Ovary (tissue), 3 donors: Measurements from ENCODE around the gene EIF6.

ENCODE experiments used
- POLR2A ChIP-seq: fragments of 450-650 bp; IDR thresholded peaks from one replicate; pipeline ENCODE4 v1.6.1; 2017; ENCODE audit warnings: antibody characterized with exemption, mild to moderate bottlenecking, moderate library complexity
- TF ChIP-seq, protein P1 (sequence below), 3 donors: fragments of 450-650 bp in 2 of 3; fragments of 200-600 bp in 1 of 3; IDR thresholded peaks; one replicate each; pipeline versions ENCODE4 v1.5.1 to v1.8.0; 2016 to 2022; ENCODE audit warnings: antibody characterized with exemption in 3 of 3, mild to moderate bottlenecking in 1 of 3
- donor health status: DM: no; HTN: no; CAD: no.

DNA sequence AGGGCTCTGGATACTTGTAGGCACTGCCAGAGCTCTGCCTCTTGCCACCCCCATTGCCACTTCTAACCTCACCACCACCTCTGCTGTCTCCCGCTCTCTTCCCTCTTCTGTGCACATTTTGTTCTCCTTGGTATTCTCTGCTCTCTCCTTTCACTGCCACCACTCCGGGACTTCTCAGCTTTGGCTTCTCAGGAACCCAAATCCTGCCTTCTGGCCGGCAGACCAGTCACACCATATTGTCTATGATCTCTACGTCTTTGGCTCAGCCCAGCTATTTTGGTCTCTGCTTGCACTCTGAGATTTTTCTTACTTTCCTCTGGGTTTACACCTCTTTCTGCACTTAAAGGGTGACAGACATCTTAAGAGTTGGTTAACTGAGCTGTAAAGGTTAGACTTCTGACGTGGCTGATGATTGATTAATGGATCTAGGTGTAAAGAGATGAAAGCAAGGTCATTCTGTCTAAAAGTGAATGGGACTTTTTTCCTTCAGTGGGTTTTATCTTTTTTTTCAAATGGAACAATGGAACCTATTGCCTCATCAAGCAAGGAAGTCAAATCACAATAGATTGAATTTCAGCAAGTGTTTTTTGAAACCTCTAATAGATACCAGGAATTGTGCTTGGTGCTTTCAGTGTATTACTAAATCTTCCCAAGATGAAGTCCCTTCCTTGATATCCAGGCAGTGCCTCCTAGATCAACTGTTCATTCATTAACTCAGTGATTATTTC, 44.3 kb downstream of the EIF6 start:
- TF ChIP-seq, protein P1, sequence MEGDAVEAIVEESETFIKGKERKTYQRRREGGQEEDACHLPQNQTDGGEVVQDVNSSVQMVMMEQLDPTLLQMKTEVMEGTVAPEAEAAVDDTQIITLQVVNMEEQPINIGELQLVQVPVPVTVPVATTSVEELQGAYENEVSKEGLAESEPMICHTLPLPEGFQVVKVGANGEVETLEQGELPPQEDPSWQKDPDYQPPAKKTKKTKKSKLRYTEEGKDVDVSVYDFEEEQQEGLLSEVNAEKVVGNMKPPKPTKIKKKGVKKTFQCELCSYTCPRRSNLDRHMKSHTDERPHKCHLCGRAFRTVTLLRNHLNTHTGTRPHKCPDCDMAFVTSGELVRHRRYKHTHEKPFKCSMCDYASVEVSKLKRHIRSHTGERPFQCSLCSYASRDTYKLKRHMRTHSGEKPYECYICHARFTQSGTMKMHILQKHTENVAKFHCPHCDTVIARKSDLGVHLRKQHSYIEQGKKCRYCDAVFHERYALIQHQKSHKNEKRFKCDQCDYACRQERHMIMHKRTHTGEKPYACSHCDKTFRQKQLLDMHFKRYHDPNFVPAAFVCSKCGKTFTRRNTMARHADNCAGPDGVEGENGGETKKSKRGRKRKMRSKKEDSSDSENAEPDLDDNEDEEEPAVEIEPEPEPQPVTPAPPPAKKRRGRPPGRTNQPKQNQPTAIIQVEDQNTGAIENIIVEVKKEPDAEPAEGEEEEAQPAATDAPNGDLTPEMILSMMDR (IDR thresholded peaks at IDR 0.05) = no peak
- TF ChIP-seq POLR2A = no peak
